Measurements from ENCODE around the gene AKAP6. TPM values are rescaled to one million over a fixed set of nuclear protein-coding genes. Genes with fewer than 3 reads are reported as not detected.

Gene AKAP6
- total RNA-seq, 1 donor from 2014 or later: 4.4 TPM

GRCh38 chr14:32412532-32412931, 83.4 kb downstream of the AKAP6 start:
- ATAC-seq: no peak

DNA sequence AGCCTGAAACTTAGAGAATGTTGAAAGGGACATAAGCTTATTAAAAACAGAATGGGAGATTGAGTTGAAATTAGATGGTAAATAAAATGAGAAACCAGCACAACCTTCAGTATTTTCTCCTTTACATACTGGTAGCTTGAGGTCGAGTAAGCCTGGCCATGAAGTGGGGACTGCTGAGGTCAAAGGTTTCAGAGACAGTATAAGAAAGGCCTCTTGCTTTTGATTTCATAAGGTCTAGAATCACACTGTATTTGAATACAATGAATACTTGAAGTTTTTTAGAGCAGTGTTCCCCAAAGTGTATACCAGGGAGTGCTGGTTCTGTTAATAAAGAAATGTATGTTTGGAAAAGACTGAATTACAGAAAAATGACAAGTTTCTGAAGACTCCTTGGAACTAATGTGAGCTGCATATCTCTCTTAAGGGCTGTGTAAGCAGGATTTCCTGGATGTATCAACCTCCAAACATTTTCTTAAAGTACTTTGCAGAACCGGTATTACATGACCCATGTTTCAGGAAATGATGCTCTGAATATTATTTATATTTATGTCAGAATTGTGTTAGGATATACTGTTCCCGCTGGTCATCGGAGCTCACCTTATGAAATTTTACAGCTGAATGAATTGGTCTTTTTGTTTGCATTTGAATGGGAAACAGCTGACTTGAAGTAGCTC, 85.0 kb downstream of the AKAP6 start:
- ATAC-seq: peak; percentile 88

DNA sequence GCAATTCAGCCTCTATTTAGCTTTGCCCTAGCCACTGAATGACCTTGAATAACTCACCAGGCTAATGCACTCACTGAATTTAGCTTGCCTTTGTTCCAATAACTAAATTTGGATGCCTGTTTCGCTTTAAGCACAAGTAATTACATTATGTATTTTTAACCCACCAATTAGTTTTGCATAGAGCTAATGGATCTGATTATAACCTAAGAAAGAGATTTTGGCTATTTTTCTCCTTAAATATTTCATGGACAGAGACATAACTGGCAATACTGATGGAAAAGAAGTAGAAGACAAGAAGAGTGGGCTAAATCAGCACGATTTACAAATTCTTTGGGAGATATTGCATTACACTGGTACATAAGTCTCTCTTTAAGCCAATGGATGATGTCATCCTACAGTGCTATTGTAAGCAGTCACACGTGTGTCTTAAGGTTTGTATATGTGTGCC, 85.7 kb downstream of the AKAP6 start:
- ATAC-seq: peak; percentile 80

DNA sequence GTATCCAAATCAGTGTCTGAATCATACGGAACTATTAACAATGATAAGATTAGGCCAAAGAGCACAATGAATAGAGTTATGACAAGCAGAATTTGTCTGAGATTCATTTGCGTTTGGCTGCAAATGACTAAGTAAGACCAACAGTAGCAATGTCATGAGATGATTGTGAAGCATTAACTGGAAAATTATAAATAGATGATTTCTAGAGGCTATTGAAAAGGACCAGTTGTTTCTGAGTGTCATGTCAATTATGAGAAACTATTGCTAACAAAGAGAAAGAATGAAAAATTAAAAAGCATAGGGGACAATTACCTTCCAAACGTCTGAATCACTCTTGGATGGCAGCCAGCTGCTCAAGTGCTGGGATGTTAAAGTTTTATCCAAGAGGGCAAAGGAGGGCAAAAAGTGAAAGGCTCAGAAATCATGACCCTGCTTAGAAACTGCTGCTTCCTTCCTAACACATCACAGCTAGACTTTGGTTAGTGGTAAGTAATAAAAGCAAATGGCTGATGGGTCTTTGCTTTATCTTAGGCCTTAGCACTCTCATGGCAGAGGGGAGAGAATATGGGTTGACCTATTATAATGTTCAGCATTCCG, 89.0 kb downstream of the AKAP6 start:
- ATAC-seq: peak; percentile 76

- ATAC-seq: no peak
Observed at GRCh38 chr14:32419429-32419828, 90.3 kb downstream of the AKAP6 start.

DNA sequence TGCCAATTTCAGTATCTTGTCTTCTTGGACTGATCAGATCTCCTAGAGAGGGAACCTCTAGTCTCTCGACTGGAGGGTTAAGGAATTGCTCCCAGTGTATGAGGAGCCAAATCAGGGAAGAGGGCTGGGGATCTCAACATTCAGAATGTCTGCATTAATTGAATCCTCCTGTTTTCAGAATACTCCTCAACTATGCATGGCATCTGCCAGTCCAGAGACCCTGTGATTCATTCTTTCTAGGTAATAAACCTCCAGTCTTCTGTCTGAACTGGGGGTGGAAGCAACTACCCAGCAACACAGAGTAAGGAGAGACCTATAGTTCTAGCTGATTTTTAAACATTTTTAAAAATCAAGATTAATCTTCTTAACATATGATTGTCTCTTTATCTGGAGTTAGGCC, 92.7 kb downstream of the AKAP6 start:
- no peak for ATAC-seq

- ATAC-seq: no peak
Observed at GRCh38 chr14:32422440-32422839, 93.3 kb downstream of the AKAP6 start.

DNA sequence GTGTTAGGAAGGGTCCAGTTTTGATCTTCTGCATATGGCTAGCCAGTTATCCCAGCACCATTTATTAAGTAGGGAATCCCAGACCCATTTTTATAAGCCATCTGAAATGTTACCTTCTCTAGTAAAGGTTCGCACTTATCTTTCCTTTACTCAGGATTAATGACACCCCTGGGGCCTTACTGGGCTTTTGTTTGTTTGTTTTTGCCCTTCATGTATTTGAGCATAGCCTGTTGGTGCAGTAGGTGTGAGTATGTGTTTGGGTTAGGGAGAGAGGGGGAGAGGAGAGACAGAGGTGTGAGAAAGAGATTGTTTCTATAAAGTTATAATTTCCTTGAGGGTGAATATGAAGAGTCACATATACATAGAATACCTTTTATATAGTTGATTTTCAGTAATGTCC, 96.9 kb downstream of the AKAP6 start:
- no peak for ATAC-seq

DNA sequence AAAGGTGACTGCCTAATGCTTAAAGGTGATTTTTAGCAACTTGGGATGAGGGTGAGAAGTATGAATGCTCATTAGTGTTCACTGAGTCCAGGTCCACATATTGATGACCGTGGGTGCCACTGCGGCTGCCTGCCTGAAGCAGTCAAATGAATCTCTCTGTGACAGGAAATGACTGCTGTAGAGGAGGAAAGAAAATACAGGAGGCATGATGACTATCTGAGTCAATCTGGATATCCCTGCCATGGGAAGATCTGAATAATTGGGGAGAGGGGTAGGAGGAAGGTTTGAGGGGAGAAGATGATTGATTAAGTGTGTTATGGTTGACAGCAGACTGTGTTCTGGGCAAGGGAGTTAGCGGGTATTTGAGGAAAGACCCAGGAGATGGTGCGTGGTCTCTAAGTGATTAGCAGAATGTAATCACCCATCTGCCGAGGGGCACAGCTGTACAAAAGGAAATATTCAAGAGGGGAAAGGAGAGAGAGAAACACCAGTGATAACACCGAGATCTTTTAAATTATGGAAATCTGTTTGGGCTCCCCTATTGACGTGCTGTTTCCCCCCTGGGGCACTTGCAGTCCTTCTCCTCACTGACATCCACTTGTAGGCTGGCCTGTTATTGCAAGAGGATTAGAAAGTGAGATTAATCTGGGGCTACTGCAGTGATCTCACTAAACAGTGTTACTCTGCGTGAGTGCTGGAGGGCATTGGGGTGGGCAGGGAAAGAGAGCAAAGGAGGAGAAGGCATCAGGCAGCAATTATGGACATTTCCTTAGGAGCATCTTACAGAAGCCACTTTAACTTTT, 97.7 kb downstream of the AKAP6 start:
- ATAC-seq: no peak

GRCh38 chr14:32427726-32428528, 98.8 kb downstream of the AKAP6 start:
- ATAC-seq: no peak

GRCh38 chr14:32428875-32429274, 99.8 kb downstream of the AKAP6 start:
- no peak for ATAC-seq

- peak; percentile 90 for ATAC-seq
Observed at GRCh38 chr14:32430326-32430725, 101.2 kb downstream of the AKAP6 start.

- no peak for ATAC-seq
Observed at GRCh38 chr14:32432813-32433538, 103.9 kb downstream of the AKAP6 start.

GRCh38 chr14:32434180-32434579, 105.1 kb downstream of the AKAP6 start:
- no peak for ATAC-seq

DNA sequence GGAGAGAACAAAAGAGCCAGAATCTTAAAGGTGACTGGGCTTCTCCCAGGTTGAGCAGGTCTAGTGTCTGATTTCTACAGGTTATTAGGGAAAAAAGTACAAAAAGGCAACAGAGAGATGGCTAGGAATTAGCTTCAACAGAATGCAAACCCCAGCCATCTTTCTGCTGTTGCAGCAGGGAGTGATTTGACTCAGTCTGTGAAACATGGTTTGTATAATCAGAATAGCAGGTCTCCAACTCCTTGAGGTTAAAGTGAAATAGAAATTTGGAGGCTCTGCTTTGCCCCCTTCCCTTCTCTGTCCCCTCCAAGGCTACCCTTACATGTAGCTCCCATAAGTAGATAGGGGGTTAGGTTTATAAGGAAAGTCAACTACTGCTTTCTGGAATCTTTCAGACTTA, 105.8 kb downstream of the AKAP6 start:
- ATAC-seq: no peak

DNA sequence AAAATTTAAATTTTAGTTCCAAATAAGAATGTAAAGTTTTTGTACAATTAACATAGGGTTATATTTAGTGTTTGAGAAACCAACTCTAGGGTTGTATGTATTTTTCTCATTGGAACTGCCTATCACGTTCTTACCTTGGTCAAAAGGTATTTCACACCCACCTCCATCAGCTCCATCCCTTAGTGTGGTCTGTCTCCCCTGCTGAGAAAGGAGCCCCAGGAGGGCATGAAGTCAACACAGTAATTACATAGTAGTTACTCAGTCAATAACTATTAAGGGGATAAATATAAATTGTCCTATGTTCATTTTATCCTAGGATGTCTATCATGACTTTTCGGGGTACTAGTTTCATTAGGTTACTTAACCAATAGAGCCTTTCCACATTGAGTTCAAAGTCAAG, 106.3 kb downstream of the AKAP6 start:
- no peak for ATAC-seq

GRCh38 chr14:32436993-32437392, 107.9 kb downstream of the AKAP6 start:
- ATAC-seq: no peak

DNA sequence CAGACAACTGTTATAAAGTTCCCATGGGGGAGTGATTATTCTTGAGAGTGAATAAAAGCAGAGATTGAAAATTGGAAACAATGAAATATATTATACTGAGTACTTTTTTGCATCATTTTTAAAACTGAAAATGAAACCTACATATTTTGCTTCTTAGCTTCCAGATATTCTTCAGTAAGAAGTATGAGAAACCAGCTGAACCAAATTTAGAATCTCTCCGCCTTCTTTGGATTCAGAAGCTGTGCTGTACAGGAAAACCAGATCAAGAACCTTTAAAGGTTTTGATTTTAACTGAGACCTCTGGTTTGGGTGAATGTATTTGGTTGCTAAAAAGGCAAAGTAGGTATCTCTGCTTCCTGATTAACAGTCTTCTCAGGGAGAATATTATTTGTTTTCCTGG, 109.4 kb downstream of the AKAP6 start:
- no peak for ATAC-seq

DNA sequence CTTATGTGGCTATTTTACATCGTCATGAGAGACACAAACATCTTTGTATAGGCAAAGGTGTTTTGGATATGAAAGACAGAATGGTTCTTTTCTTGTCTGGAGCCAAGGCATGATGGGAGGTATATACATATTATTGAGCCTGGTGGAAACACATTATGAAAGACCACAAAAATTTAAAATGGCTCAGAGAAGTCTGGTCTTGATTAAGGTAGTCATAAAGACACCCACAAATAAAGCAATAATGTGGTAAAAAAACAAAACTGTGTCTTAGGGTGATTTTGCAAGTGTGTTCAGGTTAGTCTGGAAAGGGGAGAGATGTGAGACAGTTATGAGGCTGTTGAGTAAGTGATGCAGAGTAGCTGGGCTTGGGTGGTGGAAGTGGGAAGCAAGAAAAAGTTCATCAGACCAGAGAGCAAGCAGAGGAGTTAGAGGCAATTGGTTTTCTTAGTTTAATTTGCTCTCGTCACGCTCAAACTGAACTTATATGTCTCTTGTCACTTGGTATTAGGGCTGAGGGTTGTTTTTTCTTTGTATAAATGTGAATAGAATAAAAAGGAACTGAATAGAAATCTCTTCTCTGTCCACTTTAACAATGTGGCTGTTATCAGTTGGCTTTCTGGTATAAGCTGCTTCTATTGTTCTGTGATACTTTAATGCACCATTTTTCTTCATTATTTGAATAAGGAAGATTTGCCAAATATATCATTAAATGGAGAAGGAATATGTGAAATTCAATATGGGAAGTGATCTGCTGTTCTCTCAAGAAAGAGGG, 115.0 kb downstream of the AKAP6 start:
- ATAC-seq: no peak

GRCh38 chr14:32447371-32447770, 118.3 kb downstream of the AKAP6 start:
- ATAC-seq: no peak

DNA sequence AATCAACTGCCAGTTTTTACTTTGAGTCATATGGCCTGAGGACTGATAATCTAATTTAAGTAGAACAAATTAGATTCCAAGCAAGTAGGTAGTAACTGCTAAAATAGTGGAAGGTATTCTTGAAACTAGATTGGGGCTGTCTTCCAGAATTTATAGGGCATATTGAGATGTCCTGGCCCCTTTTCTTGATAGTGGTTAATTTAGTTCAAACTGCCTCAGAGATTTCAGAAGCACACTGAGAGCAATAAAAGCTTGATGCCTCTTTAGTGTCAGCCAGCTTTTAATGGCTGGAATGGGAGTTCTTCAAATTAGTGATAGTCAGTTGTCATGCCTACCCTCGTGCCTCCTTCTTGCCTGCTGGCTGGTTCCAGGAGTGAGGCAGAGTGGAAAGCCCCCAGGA, 120.5 kb downstream of the AKAP6 start:
- no peak for ATAC-seq
